ENCODE measurements around the gene TLDC2.

TLDC2 gene

GRCh38 chr20:36859700-36860330 is 16.1 kb upstream of the TLDC2 start:
- Histone ChIP-seq H3K36me3 (ENCODE audit: control insufficient read depth in 5 of 5, insufficient read depth in 5 of 5, low read length in 5 of 5) (peaks cover 0 to 14% (median 6%) of the 10 kb centered on the region in 5 donors), H3K4me3 (ENCODE audit: low read depth in 1 of 5, low read length in 5 of 5) (no peak overlapping the region), H3K27ac (ENCODE audit: low read depth, low read length) (peak overlapping the region; percentile 6), H3K27me3 (ENCODE audit: control insufficient read depth in 5 of 5, insufficient read depth in 4 of 5, low read length in 5 of 5) (peaks cover 0 to 3% (median 0%) of the 10 kb centered on the region in 5 donors), H3K4me1 (ENCODE audit: control insufficient read depth in 5 of 5, insufficient read depth in 5 of 5, low read length in 5 of 5) (peaks cover 35 to 82% (median 53%) of the 10 kb centered on the region in 5 donors), H3K9ac (ENCODE audit: low read length in 5 of 5) (peak overlapping the region in 1 of 5 donors; percentile 20), H3K9me3 (ENCODE audit: control insufficient read depth in 5 of 5, low read length in 5 of 5) (no peaks in the 10 kb centered on the region)

- Histone ChIP-seq H3K4me1 (ENCODE audit: control insufficient read depth in 5 of 5, insufficient read depth in 5 of 5, low read length in 5 of 5) (peaks cover 34 to 77% (median 48%) of the 10 kb centered on the region in 5 donors), H3K27me3 (ENCODE audit: control insufficient read depth in 5 of 5, insufficient read depth in 4 of 5, low read length in 5 of 5) (peaks cover 0 to 3% (median 0%) of the 10 kb centered on the region in 5 donors), H3K9me3 (ENCODE audit: control insufficient read depth in 5 of 5, low read length in 5 of 5) (no peaks in the 10 kb centered on the region), H3K27ac (ENCODE audit: low read depth, low read length) (no peak overlapping the region), H3K4me3 (ENCODE audit: low read depth in 1 of 5, low read length in 5 of 5) (peak overlapping the region in 1 of 5 donors; percentile 8), H3K36me3 (ENCODE audit: control insufficient read depth in 5 of 5, insufficient read depth in 5 of 5, low read length in 5 of 5) (peaks cover 0 to 14% (median 6%) of the 10 kb centered on the region in 5 donors), H3K9ac (ENCODE audit: low read length in 5 of 5) (peak overlapping the region in 1 of 5 donors; percentile 20)
Measured at GRCh38 chr20:36860339-36860738, 15.6 kb upstream of the TLDC2 start.

DNA sequence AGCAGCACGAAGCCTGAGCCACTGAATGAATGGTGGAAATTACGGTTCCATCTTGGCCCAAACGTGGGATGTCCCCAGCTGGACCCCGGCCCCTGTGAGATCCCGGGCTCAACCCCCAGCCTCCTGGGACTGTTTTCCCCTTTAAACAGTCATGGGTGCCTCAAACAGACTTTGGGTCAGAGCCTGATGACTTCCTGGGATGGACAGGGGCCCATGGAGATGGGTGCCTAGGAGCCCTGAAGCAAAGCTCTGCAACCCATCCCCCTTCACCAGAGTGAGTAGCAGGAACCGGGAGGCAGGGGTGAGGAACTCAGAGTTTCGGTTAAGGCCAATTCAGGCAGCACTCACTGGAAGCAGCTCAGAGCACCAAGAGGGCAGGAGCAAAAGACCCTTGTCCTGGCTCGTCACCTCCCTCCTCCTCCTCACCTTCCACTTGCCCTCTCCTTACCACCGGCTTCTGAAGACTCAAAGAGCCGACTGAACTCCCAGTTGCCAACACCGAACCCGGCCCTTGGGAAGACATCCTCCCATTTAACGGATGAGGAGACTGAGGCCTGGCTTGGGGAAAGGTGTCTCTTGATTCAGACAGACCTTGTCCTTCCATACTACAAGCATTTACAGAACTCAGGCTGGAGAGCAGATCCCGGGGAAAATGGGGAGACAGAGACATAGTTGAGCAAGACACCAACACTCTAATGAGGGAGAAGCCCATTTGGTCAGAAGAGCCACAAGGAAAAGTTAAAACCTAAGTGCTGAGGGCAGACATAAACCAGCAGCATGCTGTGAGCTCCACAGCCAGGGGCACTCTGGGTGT is 14.9 kb upstream of the TLDC2 start:
- H3K4me1 ChIP-seq (ENCODE audit: control insufficient read depth in 5 of 5, insufficient read depth in 5 of 5, low read length in 5 of 5): peaks cover 28 to 71% (median 41%) of the 10 kb centered on the region in 5 donors
- H3K27me3 ChIP-seq (ENCODE audit: control insufficient read depth in 5 of 5, insufficient read depth in 4 of 5, low read length in 5 of 5): peaks cover 0 to 3% (median 0%) of the 10 kb centered on the region in 5 donors
- peak overlapping the region; percentile 57 to 74 (median 68) for H3K4me3 ChIP-seq (ENCODE audit: low read depth in 1 of 5, low read length in 5 of 5)
- peak overlapping the region; percentile 57 for H3K27ac ChIP-seq (ENCODE audit: low read depth, low read length)
- peak overlapping the region in 3 of 5 donors; percentile 64 to 91 (median 71) for H3K9ac ChIP-seq (ENCODE audit: low read length in 5 of 5)
- H3K9me3 ChIP-seq (ENCODE audit: control insufficient read depth in 5 of 5, low read length in 5 of 5): no peaks in the 10 kb centered on the region
- peaks cover 0 to 14% (median 6%) of the 10 kb centered on the region in 5 donors for H3K36me3 ChIP-seq (ENCODE audit: control insufficient read depth in 5 of 5, insufficient read depth in 5 of 5, low read length in 5 of 5)

- H3K27me3 ChIP-seq (ENCODE audit: control insufficient read depth in 5 of 5, insufficient read depth in 4 of 5, low read length in 5 of 5): peaks cover 0 to 3% (median 0%) of the 10 kb centered on the region in 5 donors
- no peaks in the 10 kb centered on the region for H3K9me3 ChIP-seq (ENCODE audit: control insufficient read depth in 5 of 5, low read length in 5 of 5)
- peak overlapping the region in 4 of 5 donors; percentile 55 to 91 (median 68) for H3K9ac ChIP-seq (ENCODE audit: low read length in 5 of 5)
- H3K27ac ChIP-seq (ENCODE audit: low read depth, low read length): peak overlapping the region; percentile 57
- peaks cover 26 to 66% (median 36%) of the 10 kb centered on the region in 5 donors for H3K4me1 ChIP-seq (ENCODE audit: control insufficient read depth in 5 of 5, insufficient read depth in 5 of 5, low read length in 5 of 5)
- H3K4me3 ChIP-seq (ENCODE audit: low read depth in 1 of 5, low read length in 5 of 5): peak overlapping the region; percentile 57 to 74 (median 68)
- H3K36me3 ChIP-seq (ENCODE audit: control insufficient read depth in 5 of 5, insufficient read depth in 5 of 5, low read length in 5 of 5): peaks cover 0 to 14% (median 6%) of the 10 kb centered on the region in 5 donors
Measured at GRCh38 chr20:36861625-36861874, 14.4 kb upstream of the TLDC2 start.

DNA sequence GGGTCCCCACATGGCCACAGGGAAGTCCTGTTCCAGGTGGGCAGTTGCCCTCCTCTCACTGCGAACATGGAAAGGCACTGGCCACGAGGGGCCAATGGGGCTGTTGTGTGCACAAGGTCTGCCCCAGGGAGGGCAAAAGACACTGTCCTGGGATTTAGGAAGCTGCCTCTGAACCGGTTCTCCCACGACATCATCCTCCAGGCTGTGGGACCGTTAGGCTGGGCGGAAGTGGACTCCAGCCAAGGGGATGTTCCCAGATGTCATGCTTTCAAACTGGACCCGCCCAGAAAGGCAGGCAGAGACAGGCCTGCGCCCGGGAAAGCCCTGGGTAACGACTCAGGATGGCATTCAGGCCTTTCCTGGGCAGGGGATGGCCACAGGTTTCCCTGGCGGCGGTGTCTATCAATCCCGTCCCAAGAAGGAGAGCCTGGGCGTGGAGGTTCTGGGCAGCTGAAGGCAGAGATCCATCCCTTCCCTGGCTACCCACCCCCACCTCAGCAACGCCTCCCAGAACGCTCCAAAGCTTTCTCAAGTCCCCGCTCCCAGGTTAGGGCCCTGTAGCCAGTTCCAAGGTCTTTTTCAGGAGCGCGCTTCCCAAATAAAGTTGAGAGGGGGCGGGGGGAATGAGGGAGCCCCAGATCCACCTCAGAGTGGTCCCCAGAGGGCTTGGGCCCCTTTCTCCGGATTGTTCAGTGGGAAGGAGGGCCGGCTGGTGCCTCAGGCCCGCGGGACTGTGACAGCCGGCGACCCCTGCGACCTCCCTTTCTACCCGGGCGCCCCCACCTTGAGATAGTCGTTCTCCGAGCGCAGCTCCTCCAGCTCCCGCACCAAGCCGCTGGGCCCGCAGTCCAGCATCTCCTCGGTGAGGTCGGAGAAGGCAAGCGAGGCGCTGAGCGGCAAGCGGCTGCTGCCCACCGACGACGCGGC is 13.8 kb upstream of the TLDC2 start:
- peak overlapping the region; percentile 57 for H3K27ac ChIP-seq (ENCODE audit: low read depth, low read length)

GRCh38 chr20:36862857-36863668 is 12.9 kb upstream of the TLDC2 start:
- peaks cover 18 to 60% (median 33%) of the 10 kb centered on the region in 5 donors for H3K4me1 ChIP-seq (ENCODE audit: control insufficient read depth in 5 of 5, insufficient read depth in 5 of 5, low read length in 5 of 5)
- no peak overlapping the region for H3K27ac ChIP-seq (ENCODE audit: low read depth, low read length)
- peak overlapping the region in 4 of 5 donors; percentile 57 to 74 (median 69) for H3K4me3 ChIP-seq (ENCODE audit: low read depth in 1 of 5, low read length in 5 of 5)
- H3K36me3 ChIP-seq (ENCODE audit: control insufficient read depth in 5 of 5, insufficient read depth in 5 of 5, low read length in 5 of 5): peaks cover 0 to 9% (median 6%) of the 10 kb centered on the region in 5 donors
- peak overlapping the region in 1 of 5 donors; percentile 66 for H3K9ac ChIP-seq (ENCODE audit: low read length in 5 of 5)
- peaks cover 0 to 3% (median 0%) of the 10 kb centered on the region in 5 donors for H3K27me3 ChIP-seq (ENCODE audit: control insufficient read depth in 5 of 5, insufficient read depth in 4 of 5, low read length in 5 of 5)
- no peaks in the 10 kb centered on the region for H3K9me3 ChIP-seq (ENCODE audit: control insufficient read depth in 5 of 5, low read length in 5 of 5)

More for the DNA sequence above, 13.8 kb upstream of the TLDC2 start:
- Histone ChIP-seq H3K4me1 (ENCODE audit: control insufficient read depth in 5 of 5, insufficient read depth in 5 of 5, low read length in 5 of 5) (peaks cover 21 to 66% (median 33%) of the 10 kb centered on the region in 5 donors), H3K9ac (ENCODE audit: low read length in 5 of 5) (peak overlapping the region; percentile 41 to 91 (median 64)), H3K4me3 (ENCODE audit: low read depth in 1 of 5, low read length in 5 of 5) (peak overlapping the region; percentile 57 to 74 (median 68)), H3K27me3 (ENCODE audit: control insufficient read depth in 5 of 5, insufficient read depth in 4 of 5, low read length in 5 of 5) (peaks cover 0 to 3% (median 0%) of the 10 kb centered on the region in 5 donors), H3K36me3 (ENCODE audit: control insufficient read depth in 5 of 5, insufficient read depth in 5 of 5, low read length in 5 of 5) (peaks cover 0 to 14% (median 6%) of the 10 kb centered on the region in 5 donors), H3K9me3 (ENCODE audit: control insufficient read depth in 5 of 5, low read length in 5 of 5) (no peaks in the 10 kb centered on the region)

DNA sequence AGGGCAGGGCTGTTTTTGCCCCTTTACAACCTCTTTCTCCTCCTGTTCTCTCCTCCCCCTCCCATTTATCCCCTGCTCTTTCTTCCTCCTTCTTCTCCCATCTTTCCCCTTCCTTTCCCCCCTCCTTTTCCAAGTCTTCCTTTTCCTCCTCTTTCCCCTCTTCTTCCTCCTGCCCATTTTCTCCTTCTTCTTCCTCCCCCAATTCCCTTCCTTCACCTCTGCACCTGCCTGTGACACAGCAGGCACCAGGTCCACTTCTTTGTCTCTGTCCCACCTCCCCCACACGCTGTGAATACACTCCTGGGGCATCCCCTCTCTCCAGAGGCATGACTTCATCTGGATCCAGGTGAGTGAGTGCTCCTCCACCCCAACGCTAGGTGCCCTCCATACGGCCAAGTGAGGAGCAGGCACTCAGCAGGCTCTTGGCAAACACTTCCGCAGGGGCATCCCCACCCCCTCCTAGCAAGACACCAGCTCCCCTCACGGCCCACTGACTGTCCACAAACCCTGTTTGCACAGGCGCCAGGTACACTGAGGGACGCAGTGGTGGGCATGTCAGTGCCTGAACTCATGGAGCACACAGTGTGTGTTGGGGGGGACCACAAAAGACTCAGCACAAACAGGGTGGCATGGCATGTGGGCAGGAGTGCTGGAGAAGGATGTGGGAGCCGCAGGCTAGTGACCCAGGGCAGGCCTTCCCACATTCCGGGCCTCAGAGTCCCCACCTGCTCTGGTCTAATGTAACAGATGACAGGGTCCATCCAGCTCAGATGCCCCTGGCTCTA is 10.7 kb upstream of the TLDC2 start:
- H3K27me3 ChIP-seq (ENCODE audit: control insufficient read depth in 5 of 5, insufficient read depth in 4 of 5, low read length in 5 of 5): peaks cover 0 to 3% (median 0%) of the 10 kb centered on the region in 5 donors
- H3K36me3 ChIP-seq (ENCODE audit: control insufficient read depth in 5 of 5, insufficient read depth in 5 of 5, low read length in 5 of 5): peaks cover 0 to 7% (median 2%) of the 10 kb centered on the region in 5 donors
- H3K4me3 ChIP-seq (ENCODE audit: low read depth in 1 of 5, low read length in 5 of 5): no peak overlapping the region
- H3K9me3 ChIP-seq (ENCODE audit: control insufficient read depth in 5 of 5, low read length in 5 of 5): no peaks in the 10 kb centered on the region
- H3K27ac ChIP-seq (ENCODE audit: low read depth, low read length): no peak overlapping the region
- H3K9ac ChIP-seq (ENCODE audit: low read length in 5 of 5): no peak overlapping the region
- H3K4me1 ChIP-seq (ENCODE audit: control insufficient read depth in 5 of 5, insufficient read depth in 5 of 5, low read length in 5 of 5): peaks cover 9 to 44% (median 31%) of the 10 kb centered on the region in 5 donors

GRCh38 chr20:36865861-36866149 is 10.1 kb upstream of the TLDC2 start:
- Histone ChIP-seq H3K4me1 (ENCODE audit: control insufficient read depth in 5 of 5, insufficient read depth in 5 of 5, low read length in 5 of 5) (peaks cover 8 to 38% (median 25%) of the 10 kb centered on the region in 5 donors), H3K27me3 (ENCODE audit: control insufficient read depth in 5 of 5, insufficient read depth in 4 of 5, low read length in 5 of 5) (peaks cover 0 to 3% (median 0%) of the 10 kb centered on the region in 5 donors), H3K4me3 (ENCODE audit: low read depth in 1 of 5, low read length in 5 of 5) (no peak overlapping the region), H3K9me3 (ENCODE audit: control insufficient read depth in 5 of 5, low read length in 5 of 5) (no peaks in the 10 kb centered on the region), H3K9ac (ENCODE audit: low read length in 5 of 5) (no peak overlapping the region), H3K27ac (ENCODE audit: low read depth, low read length) (no peak overlapping the region), H3K36me3 (ENCODE audit: control insufficient read depth in 5 of 5, insufficient read depth in 5 of 5, low read length in 5 of 5) (peaks cover 0 to 2% (median 0%) of the 10 kb centered on the region in 5 donors)

All from subcutaneous abdominal adipose tissue (tissue), 5 donors.